Fibroblast of skin of right quadriceps (primary cell): ENCODE results near the gene CNGA4.

Source experiments
- DNase-seq: peaks from one replicate; pipeline ENCODE4 v3.0.0-alpha.2; 2013

The CNGA4 gene, protein sequence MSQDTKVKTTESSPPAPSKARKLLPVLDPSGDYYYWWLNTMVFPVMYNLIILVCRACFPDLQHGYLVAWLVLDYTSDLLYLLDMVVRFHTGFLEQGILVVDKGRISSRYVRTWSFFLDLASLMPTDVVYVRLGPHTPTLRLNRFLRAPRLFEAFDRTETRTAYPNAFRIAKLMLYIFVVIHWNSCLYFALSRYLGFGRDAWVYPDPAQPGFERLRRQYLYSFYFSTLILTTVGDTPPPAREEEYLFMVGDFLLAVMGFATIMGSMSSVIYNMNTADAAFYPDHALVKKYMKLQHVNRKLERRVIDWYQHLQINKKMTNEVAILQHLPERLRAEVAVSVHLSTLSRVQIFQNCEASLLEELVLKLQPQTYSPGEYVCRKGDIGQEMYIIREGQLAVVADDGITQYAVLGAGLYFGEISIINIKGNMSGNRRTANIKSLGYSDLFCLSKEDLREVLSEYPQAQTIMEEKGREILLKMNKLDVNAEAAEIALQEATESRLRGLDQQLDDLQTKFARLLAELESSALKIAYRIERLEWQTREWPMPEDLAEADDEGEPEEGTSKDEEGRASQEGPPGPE

DNA sequence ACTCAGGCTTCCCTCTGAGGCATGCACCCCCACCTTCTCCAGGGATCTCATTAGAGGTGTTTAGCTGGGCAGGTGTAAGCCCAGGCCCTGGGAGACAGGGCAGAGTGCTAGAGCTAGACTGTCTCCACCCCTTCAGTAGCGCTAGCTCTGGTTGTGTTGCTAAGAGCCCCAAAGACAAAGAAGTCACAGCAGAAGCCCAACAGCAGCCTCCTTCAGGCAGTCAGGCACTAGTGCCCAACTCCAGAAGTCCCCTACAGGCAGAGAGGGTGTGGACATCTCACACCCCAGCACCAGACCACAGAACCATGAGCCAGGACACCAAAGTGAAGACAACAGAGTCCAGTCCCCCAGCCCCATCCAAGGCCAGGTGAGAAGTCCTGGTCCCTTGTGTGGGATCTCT is at the start of gene CNGA4:
TSS of gene CNGA4 (plus strand) at position 188 of the 400 bp plus-strand sequence. CDS start at position 306, 118 bp downstream.
- no peak for DNase-seq

DNA sequence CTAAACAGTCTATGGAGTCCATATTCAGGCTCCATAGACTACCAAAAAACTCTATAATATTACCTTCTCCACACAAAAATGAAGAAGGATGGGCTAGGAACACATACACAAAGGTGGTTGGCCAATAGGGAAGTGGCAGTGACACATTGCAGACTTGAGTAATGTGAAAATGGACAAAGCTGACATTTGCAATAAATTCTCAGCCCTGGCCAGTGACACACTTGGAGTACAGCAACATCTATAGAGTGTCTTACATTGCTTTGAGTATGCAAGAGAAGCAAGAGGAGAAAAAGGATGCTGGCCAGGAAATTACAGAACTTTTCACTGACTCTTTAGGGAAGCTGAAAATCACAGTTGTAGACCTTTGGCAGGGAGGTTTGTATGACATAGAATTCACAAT is 47.1 kb upstream of the CNGA4 start:
- DNase-seq: no peak

DNA sequence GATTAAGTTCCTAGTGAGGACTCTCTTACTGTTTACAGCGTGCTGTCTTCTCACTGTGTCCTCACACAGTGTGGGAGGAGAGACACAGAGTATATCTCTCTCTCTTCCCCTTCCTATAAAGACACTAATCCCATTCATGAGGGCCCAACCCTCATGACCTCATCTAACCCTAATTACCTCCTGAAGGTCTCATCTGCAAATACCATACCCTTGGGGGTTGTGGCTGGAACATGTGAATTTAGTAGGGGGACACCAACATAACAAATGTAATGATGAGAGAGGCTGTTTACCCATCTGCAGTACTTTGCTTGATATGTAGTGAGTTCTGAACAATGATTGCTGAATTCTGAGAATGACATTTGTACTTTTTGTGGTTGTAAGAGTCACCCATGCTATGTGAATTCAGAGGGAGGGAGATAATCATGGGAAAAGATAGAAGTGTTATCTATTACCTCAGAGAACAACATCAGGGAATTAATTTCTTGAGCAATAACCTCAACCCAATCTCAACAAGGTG is 44.8 kb upstream of the CNGA4 start:
- DNase-seq: no peak

DNA sequence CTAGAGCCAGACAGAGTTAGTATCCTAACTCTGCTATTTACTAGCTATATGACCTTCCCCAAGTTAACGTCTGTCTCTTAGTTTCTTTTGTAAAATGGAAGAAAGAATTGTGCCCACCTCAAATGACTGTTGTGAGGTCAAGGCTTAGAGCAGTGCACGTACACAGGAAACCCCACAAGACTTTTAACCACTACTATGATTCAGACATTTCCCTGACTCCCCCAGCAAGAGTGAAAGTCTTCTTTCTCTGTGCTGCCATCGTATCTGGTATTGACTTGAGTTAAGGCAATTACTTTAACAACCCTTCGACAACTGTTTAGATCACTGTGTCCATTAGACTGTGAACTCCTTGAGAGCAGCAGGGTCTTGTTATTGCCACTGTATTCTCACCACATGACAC is 42.5 kb upstream of the CNGA4 start:
- DNase-seq: no peak

DNA sequence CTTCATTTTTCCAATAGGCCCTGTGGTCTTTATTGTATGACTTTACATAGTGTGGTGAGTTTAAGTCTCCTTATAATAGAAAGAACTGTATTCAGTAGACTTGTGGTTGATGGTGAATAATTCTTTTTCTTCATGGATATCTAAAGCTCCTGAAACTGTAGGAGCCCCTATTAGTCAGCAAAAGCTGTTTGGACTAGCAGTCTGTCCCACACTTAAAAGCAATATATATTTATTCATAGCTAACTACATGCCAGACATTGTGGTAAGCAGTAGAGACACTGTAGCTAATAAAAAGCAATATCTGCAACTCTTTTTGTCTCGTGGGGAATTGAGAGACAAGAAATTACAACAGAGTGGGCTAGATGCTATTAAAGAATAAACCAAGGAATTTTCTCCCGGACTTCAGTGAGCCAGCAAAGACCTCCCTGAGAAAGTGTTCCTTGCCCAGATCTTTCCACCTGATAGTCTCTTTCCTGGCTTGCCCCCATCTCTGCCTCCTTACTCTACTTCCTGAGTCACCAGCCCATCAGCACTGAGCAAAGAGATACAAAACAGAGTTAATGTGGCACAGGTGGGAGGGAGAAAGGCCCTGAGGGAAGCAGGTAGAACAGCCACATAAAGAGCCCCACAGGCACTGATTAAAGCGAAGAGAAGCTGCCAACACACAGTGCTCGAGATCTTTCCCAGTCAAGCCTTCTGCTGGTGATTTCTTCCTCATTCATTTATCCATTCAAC is 41.3 kb upstream of the CNGA4 start:
- DNase-seq: peak; percentile 8

DNA sequence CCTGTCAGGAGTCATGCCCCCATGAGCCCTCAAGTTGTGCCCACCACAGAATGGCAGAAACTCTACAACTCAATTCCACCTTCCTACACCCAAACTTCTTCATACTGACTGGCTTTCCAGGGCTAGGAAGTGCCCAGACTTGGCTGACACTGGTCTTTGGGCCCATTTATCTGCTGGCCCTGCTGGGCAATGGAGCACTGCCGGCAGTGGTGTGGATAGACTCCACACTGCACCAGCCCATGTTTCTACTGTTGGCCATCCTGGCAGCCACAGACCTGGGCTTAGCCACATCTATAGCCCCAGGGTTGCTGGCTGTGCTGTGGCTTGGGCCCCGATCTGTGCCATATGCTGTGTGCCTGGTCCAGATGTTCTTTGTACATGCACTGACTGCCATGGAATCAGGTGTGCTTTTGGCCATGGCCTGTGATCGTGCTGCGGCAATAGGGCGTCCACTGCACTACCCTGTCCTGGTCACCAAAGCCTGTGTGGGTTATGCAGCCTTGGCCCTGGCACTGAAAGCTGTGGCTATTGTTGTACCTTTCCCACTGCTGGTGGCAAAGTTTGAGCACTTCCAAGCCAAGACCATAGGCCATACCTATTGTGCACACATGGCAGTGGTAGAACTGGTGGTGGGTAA is 39.6 kb upstream of the CNGA4 start, which contains the start of gene OR52W1:
TSS of gene OR52W1 (plus strand) at position 51 of the 637 bp plus-strand sequence. CDS start at position 51, 0 bp downstream.
- no peak for DNase-seq

DNA sequence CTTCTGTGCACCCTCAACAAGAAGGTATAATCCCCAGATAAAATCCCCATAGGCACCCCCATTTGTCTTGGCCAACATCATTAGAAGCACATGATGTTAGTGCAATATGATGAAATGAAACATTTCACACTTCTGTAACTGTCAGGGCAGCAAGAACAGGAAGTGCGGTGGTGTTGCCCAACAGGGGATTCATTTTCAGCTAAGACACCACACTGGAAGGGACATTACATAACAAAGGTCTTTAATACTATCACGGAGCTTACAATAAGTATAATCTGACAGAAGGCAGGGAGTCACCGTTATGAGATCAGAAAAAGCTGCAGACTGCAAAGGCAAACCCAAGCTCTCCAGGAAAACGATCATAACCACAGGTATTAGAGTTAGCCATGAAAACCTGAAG is 37.9 kb upstream of the CNGA4 start:
- DNase-seq: peak; percentile 5

DNA sequence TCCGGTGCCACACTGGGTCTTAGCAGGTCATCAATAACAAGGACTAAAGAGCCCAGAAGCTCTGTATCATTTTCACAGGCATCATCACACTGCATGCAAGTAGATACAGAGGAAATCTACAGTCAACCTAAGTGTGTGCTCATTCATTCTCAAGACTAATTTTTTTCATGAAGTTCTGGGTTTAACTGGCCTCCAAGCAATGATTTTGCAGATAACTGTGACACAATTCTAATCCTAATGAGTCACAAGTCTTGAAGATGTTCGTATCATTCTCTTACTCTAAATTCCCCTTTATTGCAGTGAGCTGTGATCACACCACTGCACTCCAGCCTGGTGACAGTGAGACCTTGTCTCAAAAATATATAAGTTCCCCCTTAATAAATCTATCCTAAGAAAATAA is 37.4 kb upstream of the CNGA4 start:
- peak; percentile 34 for DNase-seq

DNA sequence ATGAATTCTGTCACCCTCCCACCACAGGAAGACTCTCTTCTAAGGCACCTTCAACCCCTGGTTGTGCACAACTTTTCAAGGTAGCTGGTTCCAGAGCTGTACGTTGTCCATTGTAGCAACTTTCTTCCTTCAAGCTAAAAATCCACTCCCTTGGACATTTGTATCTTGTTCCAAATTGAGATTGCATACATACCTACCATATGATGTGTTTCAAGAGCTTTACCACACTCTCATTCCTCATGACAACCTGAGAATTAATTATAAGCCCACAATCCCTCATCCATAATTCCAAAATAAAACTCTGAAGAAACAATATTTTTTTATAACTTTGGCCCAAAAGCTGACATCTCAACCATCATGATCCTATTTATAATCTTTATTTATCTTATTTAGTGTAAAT is 36.8 kb upstream of the CNGA4 start:
- peak; percentile 22 for DNase-seq

DNA sequence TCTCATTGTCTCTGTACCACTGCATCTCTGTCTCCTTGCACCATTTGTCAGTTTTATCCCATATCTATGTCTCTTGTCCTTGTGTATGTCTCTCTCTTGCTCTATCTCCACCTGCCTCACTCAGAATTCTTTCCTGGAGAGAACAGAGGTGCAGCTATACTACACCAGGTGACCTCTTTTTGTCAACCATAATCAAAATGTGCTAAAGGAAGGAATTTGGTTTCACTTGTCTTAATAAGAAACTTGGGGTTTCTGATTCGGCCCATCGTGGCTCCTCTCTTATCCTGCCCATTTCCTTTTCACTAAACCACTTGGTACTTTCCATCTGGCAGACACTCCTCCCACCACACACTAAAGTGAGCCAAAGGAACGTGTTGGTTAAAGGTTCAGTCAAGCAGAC is 35.6 kb upstream of the CNGA4 start:
- DNase-seq: no peak

DNA sequence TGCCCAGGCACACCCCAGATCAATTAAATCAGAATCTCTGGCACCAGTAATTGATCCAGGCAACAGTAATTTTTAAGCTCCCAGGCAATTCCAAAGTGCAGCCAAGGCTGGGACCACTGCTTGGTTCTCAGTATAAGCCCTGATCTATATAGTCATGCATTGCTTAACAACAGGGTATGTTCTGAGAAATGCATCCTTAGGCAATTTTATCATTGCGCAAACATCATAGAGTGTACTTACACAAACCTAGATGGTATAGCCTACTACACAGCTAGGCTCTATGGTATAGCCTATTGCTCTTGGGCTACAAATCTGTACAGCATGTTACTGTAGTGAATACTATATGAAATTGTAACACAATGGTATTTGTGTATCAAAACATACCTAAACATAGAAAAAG is 34.2 kb upstream of the CNGA4 start:
- DNase-seq: peak; percentile 19

DNA sequence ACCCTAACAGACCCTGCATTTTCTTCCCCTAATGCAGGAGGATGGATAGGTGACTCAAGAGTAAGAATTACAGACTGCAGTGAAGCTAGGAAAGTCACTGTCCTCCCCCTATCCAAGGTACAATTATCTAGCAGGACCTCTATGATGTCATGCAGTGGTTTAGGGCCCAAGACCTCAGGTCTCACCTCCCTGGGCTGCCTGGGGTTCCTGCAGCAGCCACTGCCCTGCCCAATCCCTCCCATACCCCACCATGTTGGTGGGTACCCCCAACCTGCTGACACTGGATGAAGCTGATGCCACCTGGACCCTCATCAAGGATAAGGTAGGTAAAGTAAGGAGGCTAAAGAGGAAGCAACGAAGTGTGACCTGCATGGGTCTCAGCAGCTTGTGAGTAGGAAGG is 33.5 kb upstream of the CNGA4 start, which contains the start of gene C11orf42:
TSS of gene C11orf42 (plus strand) at position 192 of the 400 bp plus-strand sequence. CDS start at position 251, 59 bp downstream.
- no peak for DNase-seq

DNA sequence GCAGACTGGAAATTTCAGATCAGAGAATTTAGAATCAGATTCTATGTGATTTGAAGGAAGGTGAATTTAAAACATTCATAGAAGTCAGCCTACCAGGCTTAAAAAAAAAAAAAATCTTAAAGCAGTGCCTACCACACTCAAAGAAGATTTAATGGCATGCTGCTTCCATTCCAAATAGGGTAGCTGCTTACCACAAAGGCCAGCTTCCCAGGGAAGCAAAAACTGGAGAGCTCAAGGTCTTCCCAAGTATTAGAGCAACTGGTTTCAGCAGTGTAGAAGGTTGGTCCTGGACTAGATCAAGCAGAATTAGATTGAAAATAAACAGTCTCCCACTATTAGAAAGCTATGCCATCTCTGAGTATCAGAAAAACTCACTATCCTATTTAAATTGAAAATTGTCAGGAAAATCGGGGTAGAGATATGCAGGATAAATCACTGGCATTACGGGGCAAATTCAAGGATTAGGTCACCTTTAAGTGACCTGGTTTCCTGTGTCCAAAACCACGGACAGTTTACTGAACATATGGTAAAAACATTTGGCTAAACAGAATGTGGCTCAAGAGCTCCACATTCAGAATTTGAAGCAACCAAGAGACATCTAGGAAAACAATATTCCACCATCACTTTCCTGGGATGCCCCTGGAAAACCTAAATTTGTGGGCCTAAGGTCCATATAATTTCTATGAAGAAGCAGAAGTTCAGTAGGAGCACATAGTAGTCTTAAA is 32.3 kb upstream of the CNGA4 start:
- no peak for DNase-seq

DNA sequence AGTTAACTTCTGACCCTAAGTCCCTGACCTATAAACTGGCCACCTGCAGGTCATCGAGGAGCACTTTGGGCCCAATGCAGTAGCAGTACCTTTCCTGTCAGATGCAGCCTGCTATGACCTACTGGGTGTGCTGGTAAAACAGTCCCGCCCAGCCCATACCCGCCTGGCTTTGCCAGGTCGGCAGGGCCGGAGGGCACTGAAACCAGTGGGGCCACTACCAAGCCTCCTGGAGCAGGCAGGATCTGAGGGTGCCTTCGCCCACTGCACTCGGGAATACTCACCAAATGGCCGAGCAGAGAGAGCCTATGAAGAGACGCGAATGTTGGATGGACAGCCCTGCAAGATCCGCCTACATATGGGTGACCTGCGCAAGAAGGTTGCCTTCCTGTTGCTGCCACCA is 29.1 kb upstream of the CNGA4 start:
- DNase-seq: no peak

DNA sequence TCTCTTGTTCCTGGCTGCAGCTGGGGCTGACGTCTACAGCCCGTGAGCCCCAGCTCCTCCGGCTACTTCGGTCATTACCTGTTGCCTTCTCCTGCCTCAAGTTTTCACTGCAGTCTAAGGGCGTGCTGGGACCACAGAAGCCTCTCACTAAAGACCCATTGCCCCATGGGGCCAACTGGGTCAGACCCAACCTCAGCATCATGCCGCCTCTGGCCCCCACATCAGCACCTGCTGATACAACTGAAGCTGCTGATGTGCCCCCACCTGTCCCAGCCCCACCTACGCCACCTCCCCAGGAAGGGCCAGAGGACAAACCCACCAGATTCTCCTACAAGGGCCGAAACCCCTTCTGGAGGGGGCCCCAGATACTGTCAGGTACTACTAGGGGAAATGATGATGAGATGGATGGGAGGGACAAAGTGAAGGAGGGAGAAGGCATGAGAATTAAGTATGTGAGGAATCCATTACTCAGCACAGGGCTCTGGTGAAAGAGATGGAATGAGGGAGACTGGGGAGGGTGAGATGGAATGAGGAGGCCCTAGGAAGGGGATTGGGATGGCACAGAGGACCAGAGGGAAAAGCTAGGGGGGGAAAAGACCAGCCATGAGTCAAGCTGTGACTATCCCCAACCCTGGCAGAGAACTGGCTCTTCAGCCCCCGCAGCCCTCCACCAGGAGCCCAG is 28.5 kb upstream of the CNGA4 start:
- peak; percentile 52 for DNase-seq

DNA sequence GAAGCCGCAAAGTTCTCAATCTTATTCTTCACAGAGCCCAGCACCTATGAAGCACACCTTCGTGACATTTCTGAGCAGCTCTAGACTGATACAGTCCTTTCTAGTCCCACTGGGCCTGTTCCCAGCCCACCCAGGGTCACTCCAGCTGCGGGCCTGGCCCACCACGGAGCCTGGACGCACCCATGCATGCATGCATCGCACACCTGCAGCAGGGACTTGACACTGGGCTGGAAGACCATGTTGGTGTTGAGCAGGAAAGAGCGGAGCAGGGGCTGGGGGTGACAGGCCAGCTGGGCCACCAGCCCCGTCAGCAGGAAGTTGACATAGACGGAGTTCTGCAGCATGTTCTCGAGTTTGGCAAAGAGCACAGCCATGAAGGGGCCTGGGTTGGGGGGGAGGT is 24.4 kb upstream of the CNGA4 start:
- no peak for DNase-seq

DNA sequence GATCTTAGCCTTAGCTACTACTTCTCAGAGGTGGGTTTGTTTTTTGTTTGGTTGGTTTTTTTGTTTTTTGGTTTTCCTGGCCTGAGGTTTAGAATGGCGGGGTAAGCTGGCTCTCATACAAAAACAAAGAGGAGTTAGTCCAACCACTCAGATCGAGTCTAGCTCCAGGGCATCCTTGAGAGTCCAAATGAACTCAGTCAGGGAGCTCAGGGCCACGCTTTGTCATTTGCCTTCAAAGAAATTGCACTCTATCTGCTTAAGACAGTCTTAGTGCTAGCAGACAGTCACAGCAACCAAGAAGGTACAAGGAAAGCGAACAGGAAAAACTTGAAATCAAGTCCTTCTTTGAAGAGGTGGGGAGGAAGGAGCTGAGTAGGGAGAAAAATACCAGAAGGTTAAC is 22.4 kb upstream of the CNGA4 start:
- DNase-seq: no peak

DNA sequence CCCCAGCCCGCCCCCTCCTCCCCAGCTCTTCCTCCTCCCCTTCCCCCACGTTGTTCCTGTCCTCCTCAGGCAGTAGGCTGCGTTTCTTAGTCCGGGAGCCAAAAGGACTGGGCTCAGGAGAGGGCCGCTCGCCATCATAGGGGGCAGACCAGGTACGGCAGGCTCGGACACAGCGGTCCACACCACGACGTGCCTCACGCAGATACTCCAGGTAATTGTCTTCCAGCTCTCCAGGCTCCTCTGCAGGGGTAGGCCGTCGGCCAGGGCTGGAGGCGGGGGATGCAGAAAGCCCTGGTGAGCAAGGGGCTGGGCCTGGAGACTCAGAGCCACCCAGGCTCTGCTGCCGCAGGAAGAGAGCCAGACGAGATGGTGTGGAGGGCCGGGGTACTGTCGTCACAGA is 21.2 kb upstream of the CNGA4 start:
- DNase-seq: no peak

DNA sequence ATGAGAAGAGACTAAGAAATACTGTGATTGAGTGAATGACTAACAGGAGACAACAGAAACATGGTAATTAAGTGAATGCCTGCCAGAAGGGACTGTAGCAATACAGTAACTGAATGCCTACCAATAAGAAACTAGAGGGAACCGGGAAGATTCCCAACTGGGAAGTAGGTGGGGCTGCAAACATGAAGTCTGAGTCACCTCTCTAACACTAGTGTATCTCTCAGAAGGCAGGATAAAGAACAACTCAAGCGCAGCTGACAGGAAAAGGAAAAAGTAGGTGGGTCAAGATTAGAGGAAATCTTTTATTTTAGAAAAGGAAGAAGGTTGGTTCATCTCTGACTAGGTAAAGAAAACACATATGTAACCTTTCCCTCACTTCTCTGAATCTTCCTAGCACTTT is 19.5 kb upstream of the CNGA4 start:
- DNase-seq: peak; percentile 80

DNA sequence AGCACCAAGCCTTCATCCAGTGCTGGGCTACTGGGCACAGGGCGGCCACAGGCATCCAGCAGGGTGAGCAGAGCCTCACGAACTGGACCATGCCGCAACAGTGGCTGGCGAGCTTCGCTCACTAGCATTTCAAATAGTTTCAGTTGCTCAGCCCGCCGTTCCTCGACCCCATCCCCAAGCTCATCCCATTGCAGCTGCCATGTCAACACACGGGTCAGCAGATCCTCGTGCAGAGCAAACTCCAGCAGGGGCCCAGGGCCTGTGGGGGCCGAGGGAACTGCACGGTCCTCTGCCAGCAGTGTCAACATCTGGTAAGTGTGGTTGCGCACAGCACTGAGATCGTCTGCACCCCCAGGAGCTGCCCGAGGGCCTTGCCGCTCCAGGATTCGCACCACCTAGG is 15.0 kb upstream of the CNGA4 start:
- no peak for DNase-seq

DNA sequence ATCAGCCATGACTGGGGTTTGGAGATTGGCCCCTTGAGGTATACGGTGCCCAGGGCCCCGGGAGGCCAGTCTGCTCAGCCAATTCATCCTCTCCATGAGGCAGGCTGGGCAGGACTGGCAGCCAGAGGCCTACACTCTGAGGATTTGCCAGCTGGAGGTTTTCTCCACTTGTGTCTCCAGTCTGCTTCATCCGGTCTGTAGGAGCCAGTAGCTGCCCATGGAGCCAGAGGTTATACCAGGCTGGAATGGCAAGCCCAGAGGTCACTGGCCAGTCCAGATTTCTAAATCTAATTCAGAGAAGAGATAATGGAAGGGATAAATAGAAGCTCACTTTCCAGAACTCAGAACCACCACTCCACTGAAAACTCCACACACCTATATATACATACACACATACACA is 14.5 kb upstream of the CNGA4 start:
- no peak for DNase-seq

DNA sequence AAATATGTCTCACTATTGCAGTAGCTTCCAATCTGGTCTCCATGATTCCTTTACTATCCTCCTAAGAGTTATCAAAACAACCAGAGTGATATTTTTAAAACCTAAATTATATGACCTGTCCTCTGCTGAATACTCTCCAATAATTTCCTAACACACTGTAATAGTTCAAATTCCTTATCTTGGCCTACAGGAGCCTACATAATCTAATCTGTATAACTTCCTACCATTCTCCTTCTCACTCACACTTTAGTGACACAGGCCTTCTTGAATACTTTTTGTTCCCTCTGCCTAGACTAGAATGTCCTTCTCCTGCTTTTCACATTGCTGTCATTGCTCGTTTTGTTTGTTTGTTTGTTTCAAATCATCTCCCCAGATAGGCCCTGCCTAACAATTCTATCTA is 13.9 kb upstream of the CNGA4 start:
- DNase-seq: no peak
